Measurements from ENCODE around the gene THUMPD3.

THUMPD3 gene

DNA sequence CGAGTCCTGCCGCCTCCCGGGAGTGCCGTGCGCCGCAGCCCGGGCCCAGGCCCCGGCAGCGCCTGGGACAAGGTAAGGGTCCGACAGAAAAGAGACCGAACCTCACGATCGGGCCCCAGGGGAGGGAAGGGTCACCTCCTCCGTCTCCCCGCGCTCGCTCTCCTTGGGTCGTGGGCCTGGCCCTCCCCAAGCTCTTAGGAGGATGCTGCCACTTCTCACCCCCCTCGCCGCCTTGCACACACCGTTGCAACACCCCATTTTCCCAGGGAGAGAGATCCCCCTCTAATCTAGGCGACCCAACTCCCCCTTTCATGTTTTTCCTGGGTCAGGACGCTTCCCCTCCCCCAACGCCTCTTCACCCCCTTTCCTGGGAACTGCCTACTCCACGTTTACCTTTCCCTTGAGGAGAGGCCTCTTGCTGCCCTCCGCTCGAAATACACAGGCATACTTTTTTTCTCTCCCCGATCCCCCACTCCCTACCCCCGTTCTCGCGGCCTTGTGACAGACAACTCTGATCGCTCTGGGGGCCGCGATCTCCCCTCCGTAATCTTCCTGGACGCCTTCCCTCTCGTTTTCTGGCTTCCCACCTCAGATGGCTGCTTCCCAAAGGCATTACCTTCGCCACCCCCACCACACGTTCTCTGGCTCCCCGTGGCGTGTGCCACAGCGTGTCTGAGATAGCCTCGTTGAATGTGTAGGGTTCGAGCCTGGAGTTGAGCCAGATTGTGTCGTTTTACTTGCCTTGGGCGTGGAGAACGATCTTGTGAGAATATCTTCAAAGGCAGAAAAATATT lies 35.2 kb downstream of the THUMPD3 start:
- DNase-seq: peak in 1 of 2 experiments; percentile 28

DNA sequence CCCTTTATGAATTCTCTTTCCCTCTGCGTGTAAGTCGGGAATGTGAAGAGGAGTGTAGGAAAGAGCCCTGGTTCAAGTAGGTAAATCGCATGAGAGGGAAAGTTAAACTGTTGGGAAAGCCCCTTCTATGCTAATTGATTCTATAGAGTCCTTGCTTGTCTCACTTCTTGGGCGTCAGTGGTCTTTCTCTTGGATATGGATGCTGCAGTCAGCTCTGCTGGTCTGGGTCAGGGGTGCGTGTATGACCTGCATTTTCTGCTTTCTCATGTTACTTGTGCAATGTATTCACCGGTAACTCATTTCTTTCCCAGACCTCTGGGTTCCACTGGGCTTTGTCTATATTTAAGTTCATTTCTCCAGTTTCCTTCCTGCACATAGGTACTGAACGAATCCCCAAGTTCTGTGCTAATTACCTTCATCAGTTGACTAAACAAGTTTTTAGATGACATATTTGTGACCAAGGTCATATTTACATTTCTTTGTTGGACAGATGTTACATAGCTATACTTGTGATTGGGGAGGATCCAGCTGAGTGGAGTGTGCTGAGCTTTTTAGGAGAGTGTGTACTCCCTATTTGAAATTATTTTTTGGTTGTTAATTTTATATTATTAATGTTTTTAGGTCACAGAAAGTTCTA lies 36.0 kb downstream of the THUMPD3 start:
- DNase-seq: no peak

DNA sequence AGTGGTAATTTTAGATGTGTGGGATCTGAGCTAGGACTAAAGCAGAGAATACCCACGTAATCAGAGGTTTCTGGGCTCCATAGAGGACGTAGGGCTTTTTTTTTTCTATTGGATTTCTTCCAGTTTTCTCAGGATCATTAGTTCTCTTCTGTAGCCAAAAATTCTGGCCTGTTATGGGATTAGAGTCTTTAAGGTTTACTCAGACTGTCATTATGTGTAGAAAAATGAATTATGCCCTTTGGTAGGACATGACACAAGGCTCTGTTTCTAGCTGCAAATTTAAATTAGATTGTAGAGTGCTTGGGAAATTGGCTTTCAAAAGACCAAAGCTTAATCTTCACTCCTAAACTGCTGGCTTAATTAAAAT lies 36.5 kb downstream of the THUMPD3 start:
- DNase-seq: peak in 1 of 2 experiments; percentile 40

DNA sequence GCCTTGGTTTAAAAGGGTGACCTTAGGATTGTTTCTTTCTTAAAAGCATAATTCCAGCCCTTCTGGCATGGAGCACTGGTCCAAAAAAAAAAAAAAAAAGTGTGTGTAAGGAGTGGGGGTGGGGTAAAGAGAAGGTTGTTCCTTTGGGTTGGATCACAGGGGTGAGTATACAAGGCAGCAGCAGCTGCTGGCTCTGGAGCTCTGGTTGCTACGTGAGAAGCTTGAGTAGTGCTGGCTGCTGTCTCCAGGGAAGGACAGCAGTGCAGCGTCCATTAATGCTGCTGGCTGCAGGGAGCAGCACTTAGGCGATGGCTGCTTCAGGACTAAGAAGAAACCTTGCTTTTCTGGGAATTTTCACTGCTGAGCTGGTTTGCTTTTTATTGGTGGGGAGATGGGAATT lies 36.9 kb downstream of the THUMPD3 start:
- peak; percentile 74 to 89 for DNase-seq

DNA sequence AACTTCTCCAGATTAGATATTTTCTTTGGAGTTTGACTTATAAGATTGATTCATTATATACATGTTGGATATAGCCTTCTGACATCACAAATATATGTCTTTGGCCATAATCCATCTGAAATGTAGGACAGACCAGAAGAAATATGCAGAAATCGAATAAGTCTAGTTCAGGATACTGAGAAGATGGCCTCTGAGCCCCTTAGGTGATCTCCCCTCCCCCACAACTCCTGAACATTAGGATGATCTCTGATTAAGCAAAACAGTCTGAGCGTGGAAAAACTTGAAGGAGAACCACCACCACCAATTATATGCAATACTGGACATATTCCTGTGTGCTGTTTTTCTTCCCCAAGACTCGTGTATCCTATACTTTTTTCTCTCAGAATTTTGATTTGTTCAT lies 37.8 kb downstream of the THUMPD3 start:
- DNase-seq: peak; percentile 11 to 19

DNA sequence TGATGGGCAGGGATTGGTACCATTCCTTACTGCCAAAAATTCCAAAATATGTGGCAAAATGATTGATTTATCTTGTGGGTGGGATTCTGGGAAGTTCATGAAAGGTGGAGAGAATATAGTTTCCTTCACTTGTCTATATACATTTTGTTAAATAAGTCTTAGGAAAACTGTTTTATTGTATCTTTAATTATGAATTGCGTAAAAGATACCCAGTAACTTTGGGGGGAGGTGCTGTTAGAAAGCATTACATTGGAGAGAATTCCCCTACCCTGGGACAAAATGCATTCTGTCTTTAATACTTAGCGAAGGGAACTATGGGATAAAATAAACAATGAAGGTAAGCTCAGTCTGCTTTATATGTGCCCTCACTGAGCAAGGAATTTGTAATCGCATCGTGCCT lies 39.1 kb downstream of the THUMPD3 start:
- DNase-seq: peak in 1 of 2 experiments; percentile 6

DNA sequence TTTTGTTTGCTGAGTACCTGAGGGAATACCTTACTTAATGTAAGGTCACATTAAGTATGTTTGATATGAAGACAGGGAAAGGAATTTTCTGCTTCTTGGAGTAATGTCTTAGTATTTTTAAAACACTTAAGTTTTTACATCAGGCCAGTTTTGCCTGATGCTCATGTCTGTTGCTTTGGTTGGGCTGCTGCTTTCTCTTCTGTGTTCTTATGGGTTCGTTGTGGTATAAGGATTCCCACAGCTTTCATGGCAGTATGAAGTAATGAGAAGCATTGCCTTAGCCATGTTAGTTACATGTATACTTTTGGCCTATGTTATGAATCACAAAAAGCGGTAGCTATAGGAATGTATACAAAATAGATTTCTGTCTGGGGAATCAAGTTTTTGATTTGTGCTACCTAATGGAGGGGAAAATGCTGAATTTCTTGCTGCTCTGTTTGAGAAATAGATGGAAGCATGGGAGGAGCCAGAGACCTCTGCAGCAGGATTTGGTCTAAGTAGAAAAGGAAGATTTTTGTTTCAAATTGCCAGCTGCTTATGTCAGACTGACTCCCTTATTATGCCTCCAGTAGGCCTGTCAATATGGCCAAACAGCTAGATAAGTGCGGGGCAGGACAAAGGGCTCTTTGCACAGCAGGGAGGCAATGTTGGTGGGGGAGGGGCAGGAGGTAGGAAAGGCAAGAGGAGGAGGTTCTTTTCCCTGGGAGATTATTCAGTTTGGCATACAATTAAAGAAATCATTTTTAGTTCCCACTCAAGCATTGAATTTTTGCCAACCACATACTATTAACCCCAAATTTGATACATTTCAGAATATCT lies 39.8 kb downstream of the THUMPD3 start:
- DNase-seq: peak; percentile 68 to 76

DNA sequence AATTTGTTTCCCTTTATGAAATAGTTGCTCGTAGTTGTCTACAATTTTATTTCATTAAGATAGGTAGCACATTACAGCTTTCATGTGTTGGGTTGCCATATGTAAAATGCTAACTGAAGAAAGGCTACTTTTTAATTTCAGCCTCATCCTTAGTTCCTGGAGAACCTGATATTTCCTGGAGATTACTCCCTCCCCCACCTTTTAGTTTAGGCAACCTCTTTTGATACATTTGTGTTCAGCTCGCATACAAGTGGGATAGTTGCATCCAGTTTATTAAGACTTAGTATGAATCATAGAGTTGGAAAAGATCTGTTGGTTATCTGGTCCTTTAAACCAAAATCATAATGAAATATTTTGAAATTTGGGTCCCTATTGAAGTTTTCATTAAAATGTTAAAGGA lies 40.6 kb downstream of the THUMPD3 start:
- DNase-seq: no peak

DNA sequence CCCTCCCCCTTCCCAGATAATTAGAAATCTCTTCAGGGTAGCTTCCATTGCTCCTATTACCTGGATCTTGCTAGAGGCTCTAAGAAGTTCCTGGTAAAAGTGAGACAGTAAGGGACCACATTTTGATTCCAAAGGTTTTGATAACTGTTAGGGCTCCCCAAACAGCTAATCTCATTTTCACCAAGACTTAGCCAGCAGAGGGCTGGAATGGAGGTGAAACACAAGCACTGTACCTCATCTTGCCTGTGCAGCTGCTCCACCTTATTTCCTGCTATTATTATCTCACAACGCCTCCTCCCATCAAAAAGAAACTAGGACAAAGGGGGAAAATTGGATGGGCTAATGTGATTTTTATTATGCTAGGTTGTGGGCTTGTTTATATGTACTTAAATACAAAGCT lies 41.8 kb downstream of the THUMPD3 start:
- DNase-seq: peak in 1 of 2 experiments; percentile 76

DNA sequence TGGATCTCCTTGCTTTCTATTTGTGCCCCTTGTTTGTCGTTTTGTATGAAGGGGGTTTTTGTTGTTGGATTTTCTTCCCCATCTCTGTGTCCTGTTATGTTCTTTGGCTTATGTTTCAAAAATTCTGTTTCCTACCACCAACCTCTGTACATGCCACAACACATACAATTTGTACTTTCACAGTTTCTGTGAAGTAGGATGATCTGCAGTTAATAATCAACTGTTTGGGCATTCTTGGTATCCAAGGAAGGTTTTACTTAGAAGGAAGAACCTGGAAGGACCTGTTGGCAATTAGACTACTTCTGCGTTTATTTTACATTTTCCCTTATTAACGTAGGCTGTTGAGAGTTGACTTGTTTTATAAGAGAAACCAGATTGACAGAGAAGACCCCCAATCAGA lies 42.9 kb downstream of the THUMPD3 start:
- DNase-seq: no peak

DNA sequence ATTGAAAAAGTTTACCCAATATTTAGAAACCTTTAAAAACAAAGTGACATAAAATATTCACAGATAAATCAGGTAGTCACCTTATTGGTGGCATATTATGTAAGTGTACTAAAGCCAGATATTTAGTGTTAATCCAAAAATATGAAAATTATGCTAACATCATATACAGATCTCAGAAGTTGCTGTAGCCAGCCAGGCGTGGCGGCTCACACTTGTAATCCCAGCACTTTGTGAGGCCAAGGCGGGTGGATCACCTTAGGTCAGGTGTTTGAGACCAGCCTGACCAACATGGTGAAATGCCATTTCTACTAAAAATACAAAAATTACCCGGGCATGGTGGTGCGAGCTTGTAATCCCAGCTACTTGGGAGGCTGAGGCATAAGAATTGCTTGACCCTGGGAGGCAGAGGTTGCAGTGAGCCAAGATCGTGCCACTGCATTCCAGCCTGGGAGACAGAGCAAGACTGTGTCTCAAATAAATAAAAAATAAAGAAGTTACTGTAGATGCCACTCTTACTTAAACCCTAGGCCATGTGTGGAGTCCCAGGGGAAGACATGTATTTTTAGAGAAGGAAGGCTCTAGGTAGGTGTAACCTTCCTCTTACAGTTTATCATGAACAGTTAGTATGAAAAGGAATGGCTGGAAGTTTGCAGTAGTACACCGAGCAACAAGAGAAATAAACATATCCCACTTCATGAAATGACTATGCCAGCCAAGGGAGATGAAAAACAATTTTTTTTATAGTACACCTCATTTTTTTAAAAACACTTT lies 44.2 kb downstream of the THUMPD3 start:
- no peak for DNase-seq

DNA sequence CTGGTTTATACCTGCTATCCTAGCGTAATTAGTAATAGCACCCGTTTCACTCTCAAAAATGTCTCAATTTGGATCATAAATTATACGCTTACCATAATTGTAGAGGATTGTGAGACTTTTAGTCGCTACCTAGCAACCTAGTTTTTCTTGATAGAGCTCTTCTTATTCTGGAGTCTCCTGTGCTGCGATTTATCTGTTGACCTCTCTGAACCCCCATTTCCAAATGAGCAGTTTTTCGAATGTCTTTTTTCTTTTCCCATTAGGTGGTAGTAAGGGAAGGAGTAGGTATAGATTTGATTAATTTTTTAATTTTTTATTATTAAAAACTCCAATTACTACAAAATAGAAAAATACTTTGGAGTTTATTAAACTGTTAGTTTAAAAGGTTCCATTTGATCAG lies 45.2 kb downstream of the THUMPD3 start:
- DNase-seq: no peak

DNA sequence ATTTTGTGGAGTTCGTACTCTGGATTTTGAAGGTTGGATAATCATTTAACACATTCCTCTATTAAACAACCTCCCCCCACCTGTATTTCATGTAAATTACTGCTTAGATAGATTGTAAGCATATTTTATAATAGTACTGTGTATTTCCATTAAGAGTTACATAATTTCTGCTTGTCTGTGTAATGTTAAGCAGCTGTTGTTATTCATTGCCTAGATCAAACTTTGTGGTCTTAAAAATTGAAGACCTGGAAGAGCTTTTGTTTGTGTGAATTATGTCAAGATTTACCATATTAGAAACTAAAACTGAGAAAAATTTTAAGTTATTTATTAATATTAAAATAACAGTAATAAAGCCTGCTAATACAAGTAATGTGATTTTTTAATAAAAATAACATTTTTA lies 45.7 kb downstream of the THUMPD3 start:
- no peak for DNase-seq

DNA sequence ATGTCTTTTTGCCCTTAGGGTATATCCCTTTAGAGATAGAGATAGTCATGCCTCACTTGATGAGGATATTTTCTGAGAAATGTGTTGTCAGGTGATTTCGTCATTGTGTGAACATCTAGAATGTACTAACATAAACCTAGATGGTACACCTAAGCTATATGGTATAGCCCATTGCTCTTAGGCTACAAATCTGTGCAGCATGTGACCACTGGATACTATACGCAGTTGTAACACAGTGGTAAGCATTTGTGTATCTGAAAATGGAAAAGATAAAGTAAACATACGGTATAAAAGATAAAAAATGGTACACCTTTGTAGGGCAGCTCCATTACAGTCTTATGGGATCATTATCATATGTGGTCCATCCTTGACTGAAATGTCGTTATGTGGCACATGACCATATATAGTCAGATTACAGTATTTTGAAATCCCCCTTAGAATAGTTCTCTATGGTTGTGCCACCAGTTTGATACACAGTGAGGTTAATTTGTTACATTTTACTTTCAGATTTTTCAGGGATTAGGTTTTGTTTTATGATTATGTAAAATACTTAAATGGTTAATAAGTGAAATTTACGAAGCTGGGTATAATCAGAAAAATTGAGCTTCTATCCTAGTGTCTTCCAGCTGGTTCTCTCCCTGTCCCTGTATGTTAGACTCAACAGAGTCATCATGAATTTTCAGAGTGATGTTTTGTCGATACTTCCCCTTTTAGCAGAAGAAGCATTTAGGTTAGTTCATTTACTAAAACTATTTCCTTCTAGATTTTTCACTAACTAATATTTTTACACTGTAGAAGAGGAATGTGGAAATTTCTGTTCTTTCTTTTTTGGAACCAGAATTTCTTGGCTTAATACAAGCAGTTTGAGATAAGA lies 47.4 kb downstream of the THUMPD3 start:
- DNase-seq: no peak

DNA sequence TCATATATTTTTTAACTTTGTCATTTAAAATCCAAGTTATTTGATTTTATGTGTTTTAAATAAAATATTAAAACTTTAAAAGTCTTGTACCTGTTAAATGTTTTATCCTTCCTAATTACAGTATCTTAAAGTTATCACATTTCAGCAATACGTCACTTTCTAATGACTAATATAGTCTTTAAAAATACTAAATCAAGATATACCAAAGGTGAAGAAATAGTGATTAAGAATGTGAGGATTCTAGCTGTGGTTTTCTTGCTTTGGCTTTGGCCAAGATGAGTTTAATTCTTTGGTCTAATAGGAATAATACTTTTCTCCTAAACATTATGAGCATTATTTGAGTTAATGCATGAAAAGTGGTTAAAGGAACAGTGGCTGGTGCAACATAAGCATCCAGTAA lies 48.4 kb downstream of the THUMPD3 start:
- no peak for DNase-seq

DNA sequence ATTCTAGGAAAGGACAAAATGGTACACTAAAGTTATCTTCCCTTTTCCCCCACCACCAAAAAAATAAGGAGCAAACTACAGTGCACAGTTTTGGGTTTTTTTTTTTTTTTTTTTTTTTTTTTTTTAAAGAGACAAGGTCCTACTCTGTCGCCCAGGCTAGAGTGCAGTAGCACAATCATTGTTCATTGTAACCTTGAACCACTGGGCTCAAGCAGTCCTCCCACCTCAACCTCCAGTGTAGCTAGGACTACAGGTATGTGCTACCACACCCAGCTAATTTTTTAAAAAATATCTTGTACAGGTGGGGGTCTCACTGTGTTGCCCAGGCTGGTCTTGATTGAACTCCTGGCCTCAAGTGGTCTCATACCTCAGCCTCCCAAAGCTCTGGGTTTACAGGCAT lies 49.4 kb downstream of the THUMPD3 start:
- no peak for DNase-seq

DNA sequence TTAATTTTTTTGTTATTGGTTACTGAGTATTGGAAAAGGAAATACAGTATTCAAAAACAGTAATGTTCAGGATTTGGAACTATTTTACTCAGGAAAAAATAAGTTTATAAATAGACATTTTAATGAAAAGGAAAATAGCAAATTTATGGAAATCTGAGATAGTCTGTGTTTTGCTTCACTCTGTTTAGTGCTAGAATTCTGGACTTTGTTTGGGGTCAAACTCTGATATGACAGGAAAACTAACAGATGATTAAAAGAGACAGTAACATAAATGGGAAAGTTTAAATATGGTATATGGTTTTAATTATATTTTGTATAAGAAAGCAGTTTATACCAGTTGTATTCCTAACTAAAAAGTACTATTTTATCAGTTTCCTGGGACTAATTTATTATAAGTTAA lies 52.0 kb downstream of the THUMPD3 start:
- DNase-seq: no peak

DNA sequence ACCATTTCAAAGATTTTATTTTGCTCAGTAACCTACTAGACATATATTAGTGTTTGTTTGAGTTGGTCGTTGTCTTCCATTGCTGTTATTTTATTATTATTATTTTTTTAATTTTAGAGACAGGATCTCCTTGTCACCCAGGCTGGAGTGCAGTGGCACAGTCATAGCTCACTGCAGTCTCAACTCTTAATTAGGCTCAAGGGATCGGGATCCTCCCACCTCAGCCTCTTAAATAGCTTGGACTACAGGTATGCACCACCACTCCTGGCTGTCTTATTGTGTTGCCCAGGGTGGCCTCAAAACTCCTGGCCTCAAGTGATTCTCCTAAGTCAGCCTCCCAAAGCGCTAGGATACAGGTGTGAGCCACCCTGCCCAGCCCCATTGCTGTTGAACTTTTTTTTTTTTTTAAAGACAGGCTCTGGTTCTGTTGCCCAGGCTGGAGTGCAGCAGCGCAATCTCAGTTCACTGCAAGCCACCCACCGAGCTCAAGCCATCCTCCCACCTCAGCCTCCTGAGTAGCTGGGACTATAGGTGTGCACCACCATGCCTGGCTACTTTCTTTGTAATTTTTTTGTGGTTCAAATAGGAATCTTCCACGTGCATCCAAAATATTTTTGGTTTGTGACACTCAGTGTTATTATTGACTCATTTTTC lies 52.8 kb downstream of the THUMPD3 start:
- DNase-seq: no peak

DNA sequence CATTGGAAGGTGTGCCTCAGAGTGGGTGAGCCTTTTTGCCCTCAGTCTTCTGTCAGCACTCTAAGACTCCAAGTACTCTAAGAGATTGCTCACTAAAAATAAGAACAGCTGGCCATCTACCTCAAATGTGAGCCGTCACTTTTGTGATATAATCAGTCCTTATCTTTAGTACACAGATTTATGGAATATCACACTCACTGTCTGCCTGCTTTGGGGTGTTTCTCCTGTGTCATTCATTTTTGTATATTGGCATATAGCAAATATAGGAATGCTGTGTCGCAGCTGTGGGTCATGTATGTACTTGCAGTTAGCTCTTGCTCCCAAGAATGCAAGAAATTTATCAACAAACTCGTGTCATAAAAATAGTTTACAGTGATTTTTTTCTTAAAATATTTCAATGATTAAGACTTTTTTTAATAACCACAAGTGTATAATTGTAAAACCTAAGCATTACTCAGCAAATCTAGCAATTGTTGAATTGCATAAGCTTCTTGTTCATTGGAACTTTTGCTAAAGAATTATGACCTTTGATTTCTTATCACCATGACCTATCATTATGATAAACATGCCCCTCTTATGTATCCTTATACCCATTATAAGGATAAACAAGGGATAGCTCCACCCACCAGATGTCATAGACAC lies 53.4 kb downstream of the THUMPD3 start:
- no peak for DNase-seq

DNA sequence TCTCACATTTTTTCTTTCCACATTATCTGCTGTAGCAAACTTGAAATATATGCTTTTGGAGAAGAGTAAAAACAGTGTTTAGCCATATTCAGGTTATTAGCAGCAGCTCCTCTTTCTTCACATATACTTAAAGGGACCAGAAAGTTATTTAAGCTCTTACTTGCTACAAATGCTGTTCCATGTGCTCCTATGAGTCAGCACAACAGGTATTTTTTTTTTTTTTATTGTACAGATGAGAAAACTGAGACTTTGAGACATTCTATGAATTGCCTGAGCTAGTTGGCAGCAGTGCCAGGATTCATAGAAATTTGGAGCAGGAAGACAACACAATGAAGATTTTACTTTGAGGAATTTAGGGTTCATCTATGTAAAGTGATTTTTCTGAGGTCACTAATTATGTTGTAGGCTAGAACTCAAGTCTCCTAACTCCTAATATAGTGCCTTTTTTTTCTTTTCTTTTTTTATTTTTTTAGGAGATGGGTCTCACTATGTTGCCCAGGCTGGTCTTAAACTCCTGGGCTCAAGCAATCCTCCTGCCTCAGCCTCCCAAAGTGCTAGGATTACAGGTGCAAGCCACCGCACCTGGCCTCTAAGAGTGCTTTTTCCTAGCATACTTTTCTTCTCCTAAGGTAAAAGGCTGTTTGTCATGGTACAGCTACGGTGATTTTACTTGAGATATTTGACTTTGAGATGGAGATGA lies 58.1 kb downstream of the THUMPD3 start:
- no peak for DNase-seq

All from NCI-H2081 (cell line).